ENCODE data around the gene CD83. TPM values are rescaled to one million over a fixed set of nuclear protein-coding genes. Genes with fewer than 3 reads are reported as not detected.

Gene CD83
- polyA plus RNA-seq, 1 experiment, result 0.85 TPM

GRCh38 chr6:14100966-14101365 lies 16.6 kb upstream of the CD83 start:
- no peak for DNase-seq (ENCODE audit: low read depth)
- no peak overlapping the region for H3K4me3 ChIP-seq (ENCODE audit: low read depth, low read length)
- TF ChIP-seq CTCF (IDR thresholded peaks at IDR 0.05; ENCODE audit: insufficient read depth, low read depth, low read length), result no peak
- POLR2A ChIA-PET, result no interaction called here
- CTCF ChIA-PET, result interaction anchor here (1.4 kb wide), 1 partner anchor 29 kb away, joined by 3 read pairs; no protein-coding TSS in a partner anchor
- no peaks in the 10 kb centered on the region for H3K36me3 ChIP-seq (ENCODE audit: control insufficient read depth, insufficient read depth, low read length)
- no peaks in the 10 kb centered on the region; the same call in 1 of the 2 replicates for H3K27me3 ChIP-seq (ENCODE audit: control insufficient read depth, insufficient read depth, low read length)

GRCh38 chr6:14102383-14102782 lies 15.2 kb upstream of the CD83 start:
- ChIA-PET POLR2A (no interaction called here), CTCF (interaction anchor here (1.0 to 1.4 kb wide), 2 partner anchors 11 to 27 kb away, joined by 3 read pairs; no protein-coding TSS in a partner anchor)
- Histone ChIP-seq H3K36me3 (ENCODE audit: control insufficient read depth, insufficient read depth, low read length) (no peaks in the 10 kb centered on the region), H3K4me3 (ENCODE audit: low read depth, low read length) (no peak overlapping the region), H3K27me3 (ENCODE audit: control insufficient read depth, insufficient read depth, low read length) (no peaks in the 10 kb centered on the region; the same call in 1 of the 2 replicates)
- no peak for DNase-seq (ENCODE audit: low read depth)
- no peak for TF ChIP-seq CTCF (IDR thresholded peaks at IDR 0.05; ENCODE audit: insufficient read depth, low read depth, low read length)

GRCh38 chr6:14105547-14105946 lies 12.0 kb upstream of the CD83 start:
- TF ChIP-seq CTCF (IDR thresholded peaks at IDR 0.05; ENCODE audit: insufficient read depth, low read depth, low read length), result no peak
- DNase-seq (ENCODE audit: low read depth), result no peak
- H3K27me3 ChIP-seq (ENCODE audit: control insufficient read depth, insufficient read depth, low read length), result no peaks in the 10 kb centered on the region; the same call in none of the 2 replicates
- POLR2A ChIA-PET, result no interaction called here
- no peak overlapping the region for H3K4me3 ChIP-seq (ENCODE audit: low read depth, low read length)
- H3K36me3 ChIP-seq (ENCODE audit: control insufficient read depth, insufficient read depth, low read length), result no peaks in the 10 kb centered on the region
- CTCF ChIA-PET, result interaction anchor here (0.6 kb wide), 1 partner anchor 23 kb away, joined by 5 read pairs; no protein-coding TSS in a partner anchor

- no peak for DNase-seq (ENCODE audit: low read depth)
- Histone ChIP-seq H3K27me3 (ENCODE audit: control insufficient read depth, insufficient read depth, low read length) (no peaks in the 10 kb centered on the region; the same call in none of the 2 replicates), H3K4me3 (ENCODE audit: low read depth, low read length) (no peak overlapping the region), H3K36me3 (ENCODE audit: control insufficient read depth, insufficient read depth, low read length) (no peaks in the 10 kb centered on the region)
- ChIA-PET POLR2A (no interaction called here), CTCF (interaction anchor here (0.6 kb wide), 1 partner anchor 12 kb away, joined by 3 read pairs; no protein-coding TSS in a partner anchor)
- no peak for TF ChIP-seq CTCF (IDR thresholded peaks at IDR 0.05; ENCODE audit: insufficient read depth, low read depth, low read length)
Measured at GRCh38 chr6:14107000-14107399, 10.6 kb upstream of the CD83 start.

GRCh38 chr6:14107711-14108494 lies 9.7 kb upstream of the CD83 start:
- Histone ChIP-seq H3K4me3 (ENCODE audit: low read depth, low read length) (no peak overlapping the region), H3K27me3 (ENCODE audit: control insufficient read depth, insufficient read depth, low read length) (no peaks in the 10 kb centered on the region; the same call in none of the 2 replicates), H3K36me3 (ENCODE audit: control insufficient read depth, insufficient read depth, low read length) (no peaks in the 10 kb centered on the region)
- DNase-seq (ENCODE audit: low read depth), result no peak
- CTCF ChIA-PET, result interaction anchor here (0.9 kb wide), 1 partner anchor 21 kb away, joined by 3 read pairs; no protein-coding TSS in a partner anchor
- POLR2A ChIA-PET, result no interaction called here
- TF ChIP-seq CTCF (IDR thresholded peaks at IDR 0.05; ENCODE audit: insufficient read depth, low read depth, low read length), result no peak
